ENCODE results near the gene ARL14EP.

The ARL14EP gene

DNA sequence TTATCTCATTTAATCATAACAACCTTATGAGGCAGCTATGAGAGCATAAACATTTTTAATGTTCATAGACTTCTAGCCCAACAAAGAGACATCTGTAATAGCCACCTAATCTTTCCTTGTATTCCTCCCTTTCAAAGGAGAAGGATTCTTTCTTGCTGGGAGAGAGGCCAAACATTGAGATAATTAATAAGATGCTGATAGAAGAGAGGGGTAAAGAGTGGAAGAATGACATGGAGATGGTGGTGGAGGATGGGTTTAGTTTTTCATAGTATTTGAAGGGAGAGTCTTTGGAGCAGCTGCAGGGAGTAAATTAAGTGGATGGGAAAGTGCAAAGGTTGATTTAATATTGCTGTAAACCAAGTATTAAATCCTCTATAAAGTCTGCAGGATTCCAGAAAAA is 57.9 kb downstream of the ARL14EP start:
- no peak overlapping the region for H3K27ac ChIP-seq (ENCODE audit: low read depth, low read length)
- TF ChIP-seq EZH2phosphoT487 (conservative IDR thresholded peaks at IDR 0.05; ENCODE audit: low read length): no peak
- TF ChIP-seq, protein P1, sequence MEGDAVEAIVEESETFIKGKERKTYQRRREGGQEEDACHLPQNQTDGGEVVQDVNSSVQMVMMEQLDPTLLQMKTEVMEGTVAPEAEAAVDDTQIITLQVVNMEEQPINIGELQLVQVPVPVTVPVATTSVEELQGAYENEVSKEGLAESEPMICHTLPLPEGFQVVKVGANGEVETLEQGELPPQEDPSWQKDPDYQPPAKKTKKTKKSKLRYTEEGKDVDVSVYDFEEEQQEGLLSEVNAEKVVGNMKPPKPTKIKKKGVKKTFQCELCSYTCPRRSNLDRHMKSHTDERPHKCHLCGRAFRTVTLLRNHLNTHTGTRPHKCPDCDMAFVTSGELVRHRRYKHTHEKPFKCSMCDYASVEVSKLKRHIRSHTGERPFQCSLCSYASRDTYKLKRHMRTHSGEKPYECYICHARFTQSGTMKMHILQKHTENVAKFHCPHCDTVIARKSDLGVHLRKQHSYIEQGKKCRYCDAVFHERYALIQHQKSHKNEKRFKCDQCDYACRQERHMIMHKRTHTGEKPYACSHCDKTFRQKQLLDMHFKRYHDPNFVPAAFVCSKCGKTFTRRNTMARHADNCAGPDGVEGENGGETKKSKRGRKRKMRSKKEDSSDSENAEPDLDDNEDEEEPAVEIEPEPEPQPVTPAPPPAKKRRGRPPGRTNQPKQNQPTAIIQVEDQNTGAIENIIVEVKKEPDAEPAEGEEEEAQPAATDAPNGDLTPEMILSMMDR (IDR thresholded peaks at IDR 0.05; ENCODE audit: insufficient read depth, low read length, poor library complexity, severe bottlenecking): no peak
- no peak overlapping the region for H3K4me3 ChIP-seq (ENCODE audit: insufficient read depth, low read length, poor library complexity, severe bottlenecking)
- no peaks in the 10 kb centered on the region for H3K36me3 ChIP-seq (ENCODE audit: low read length)
- no peak overlapping the region for H3K4me2 ChIP-seq (ENCODE audit: low read depth, low read length, poor library complexity, severe bottlenecking)
- H3K27me3 ChIP-seq (ENCODE audit: low read length): no peaks in the 10 kb centered on the region
- H3K9me2 ChIP-seq (replicated peaks; ENCODE audit: insufficient read depth, low read length): no peaks in the 10 kb centered on the region
- H2AFZ ChIP-seq (ENCODE audit: low read depth, low read length, severe bottlenecking): no peak overlapping the region
- no peak overlapping the region for H3K9ac ChIP-seq (ENCODE audit: low read length)
- no peaks in the 10 kb centered on the region for H3K79me2 ChIP-seq (ENCODE audit: insufficient read depth, low read length)
- no peaks in the 10 kb centered on the region for H3F3A ChIP-seq (ENCODE audit: insufficient read depth)
- no peaks in the 10 kb centered on the region for H3K9me3 ChIP-seq (ENCODE audit: insufficient read depth, low read length)
- H4K20me1 ChIP-seq (ENCODE audit: low read depth, low read length): no peaks in the 10 kb centered on the region

DNA sequence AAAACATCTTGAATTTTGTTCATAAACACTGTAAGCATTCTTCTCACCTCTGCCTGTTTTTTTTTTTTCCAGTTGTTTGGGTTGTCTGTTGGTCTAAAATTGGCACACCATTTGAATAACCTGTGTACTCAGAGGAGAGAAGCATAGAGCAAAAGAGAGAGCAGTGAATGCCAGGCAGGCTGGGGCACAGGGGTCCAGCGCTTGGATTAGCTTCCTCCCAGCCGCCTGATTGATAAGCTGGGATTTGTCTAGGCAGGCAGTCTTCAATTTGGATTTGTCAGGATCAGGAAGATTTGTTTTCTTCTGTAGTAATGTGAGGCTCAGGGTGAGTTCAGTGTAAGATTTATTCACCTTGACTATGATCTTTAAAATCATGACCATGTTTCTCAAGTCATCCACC is 59.0 kb downstream of the ARL14EP start:
- no peaks in the 10 kb centered on the region for H3K9me3 ChIP-seq (ENCODE audit: insufficient read depth, low read length)
- no peaks in the 10 kb centered on the region for H3K36me3 ChIP-seq (ENCODE audit: low read length)
- H3K27ac ChIP-seq (ENCODE audit: low read depth, low read length): no peak overlapping the region
- no peak overlapping the region for H3K4me3 ChIP-seq (ENCODE audit: insufficient read depth, low read length, poor library complexity, severe bottlenecking)
- no peak overlapping the region for H3K9ac ChIP-seq (ENCODE audit: low read length)
- no peaks in the 10 kb centered on the region for H3F3A ChIP-seq (ENCODE audit: insufficient read depth)
- H3K79me2 ChIP-seq (ENCODE audit: insufficient read depth, low read length): no peaks in the 10 kb centered on the region
- H3K27me3 ChIP-seq (ENCODE audit: low read length): no peaks in the 10 kb centered on the region
- no peaks in the 10 kb centered on the region for H3K9me2 ChIP-seq (replicated peaks; ENCODE audit: insufficient read depth, low read length)
- no peaks in the 10 kb centered on the region for H4K20me1 ChIP-seq (ENCODE audit: low read depth, low read length)
- H3K4me2 ChIP-seq (ENCODE audit: low read depth, low read length, poor library complexity, severe bottlenecking): no peak overlapping the region
- no peak overlapping the region for H2AFZ ChIP-seq (ENCODE audit: low read depth, low read length, severe bottlenecking)
- TF ChIP-seq EZH2phosphoT487 (conservative IDR thresholded peaks at IDR 0.05; ENCODE audit: low read length): no peak
- TF ChIP-seq, protein P1 (IDR thresholded peaks at IDR 0.05; ENCODE audit: insufficient read depth, low read length, poor library complexity, severe bottlenecking): no peak

Data from SU-DHL-6 (cell line).